Renal cortex interstitium (tissue), 11 donors: ENCODE data around the gene TMEM59L. TPM values are rescaled to one million over a fixed set of nuclear protein-coding genes. Genes with fewer than 3 reads are reported as not detected.
A peak's percentile ranks its signal among the peaks of the same experiment; 100 is the strongest.

ENCODE experiments used
- DNase-seq, 11 donors: peaks; one replicate each; pipeline ENCODE4 v3.0.0-alpha.2; 2013; ENCODE audit warnings: low read depth in 9 of 11, low spot score in 4 of 11; ENCODE audit errors: extremely low read depth in 1 of 11
- polyA plus RNA-seq, 3 donors: library from polyadenylated mRNA; unstranded; fragments of 120-200 nt; gene quantifications; one replicate each; pipeline ENCODE4 v1.2.1, GENCODE V29; 2013; ENCODE audit not compliant: insufficient read length in 3 of 3

TMEM59L gene
- polyA plus RNA-seq, 3 donors, result 1.6 to 3.9 (median 2.9) TPM

- no peak for DNase-seq
Measured at GRCh38 chr19:18629166-18630088, 16.8 kb downstream of the TMEM59L start.

GRCh38 chr19:18633321-18633720 is 20.7 kb downstream of the TMEM59L start:
- no peak for DNase-seq

GRCh38 chr19:18634612-18635297 is 22.1 kb downstream of the TMEM59L start:
- no peak for DNase-seq

DNA sequence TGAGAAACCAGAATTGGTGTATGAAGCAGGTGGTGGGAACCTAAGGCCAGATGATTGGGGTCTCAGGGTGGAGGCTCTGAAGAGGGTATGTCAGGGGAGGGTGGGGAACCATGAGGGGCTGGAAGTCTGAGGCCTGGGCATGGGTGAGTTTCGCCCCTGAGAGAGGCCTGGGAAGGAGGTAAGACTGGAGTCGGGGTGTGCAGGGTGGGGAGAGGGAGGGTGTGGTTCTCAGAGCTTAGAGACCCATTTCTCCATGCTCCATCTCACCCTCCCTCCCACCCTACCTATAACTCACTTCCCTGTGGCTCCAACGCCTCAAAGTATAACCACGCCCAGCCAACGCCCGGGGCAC is 23.1 kb downstream of the TMEM59L start:
- DNase-seq, result no peak

DNA sequence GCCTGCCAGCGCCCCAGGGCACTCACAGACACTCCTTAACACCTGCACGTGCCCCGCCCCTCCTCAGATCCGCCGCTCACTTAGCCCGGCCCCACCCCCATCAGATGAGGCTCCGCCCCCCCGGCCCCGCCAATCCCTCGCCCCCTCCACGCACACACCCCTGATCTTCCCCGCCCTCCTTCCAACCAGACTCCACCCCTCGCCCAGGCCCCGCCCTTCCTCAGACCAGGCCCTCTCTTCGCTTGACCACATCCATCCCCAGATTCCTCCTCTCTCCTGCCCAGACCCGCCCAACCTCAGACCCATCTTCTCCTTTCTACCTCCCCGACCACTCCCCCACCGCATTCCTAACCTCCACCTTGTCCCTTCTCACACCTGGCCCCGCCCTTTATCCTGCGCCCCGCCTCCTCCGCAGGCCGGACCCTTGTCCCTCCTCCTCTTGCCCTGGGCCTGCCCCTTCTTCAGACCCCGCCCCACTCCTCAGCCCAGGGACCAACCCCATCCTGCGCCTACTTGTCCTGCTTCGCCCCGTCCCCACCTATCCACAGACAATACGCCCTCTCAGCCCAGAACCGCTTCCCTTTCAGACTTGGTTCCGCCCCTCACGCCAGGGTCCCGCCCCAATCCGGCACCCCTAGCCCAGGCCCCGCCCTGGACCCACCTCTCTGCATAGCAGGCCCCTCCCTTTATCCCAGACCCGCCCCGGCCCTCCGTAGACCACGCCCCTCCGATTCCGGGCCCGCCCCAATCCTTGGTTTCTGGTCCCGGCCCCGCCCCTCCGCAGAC is 23.7 kb downstream of the TMEM59L start:
- DNase-seq, result peak; percentile 71 to 92 (median 84)

DNA sequence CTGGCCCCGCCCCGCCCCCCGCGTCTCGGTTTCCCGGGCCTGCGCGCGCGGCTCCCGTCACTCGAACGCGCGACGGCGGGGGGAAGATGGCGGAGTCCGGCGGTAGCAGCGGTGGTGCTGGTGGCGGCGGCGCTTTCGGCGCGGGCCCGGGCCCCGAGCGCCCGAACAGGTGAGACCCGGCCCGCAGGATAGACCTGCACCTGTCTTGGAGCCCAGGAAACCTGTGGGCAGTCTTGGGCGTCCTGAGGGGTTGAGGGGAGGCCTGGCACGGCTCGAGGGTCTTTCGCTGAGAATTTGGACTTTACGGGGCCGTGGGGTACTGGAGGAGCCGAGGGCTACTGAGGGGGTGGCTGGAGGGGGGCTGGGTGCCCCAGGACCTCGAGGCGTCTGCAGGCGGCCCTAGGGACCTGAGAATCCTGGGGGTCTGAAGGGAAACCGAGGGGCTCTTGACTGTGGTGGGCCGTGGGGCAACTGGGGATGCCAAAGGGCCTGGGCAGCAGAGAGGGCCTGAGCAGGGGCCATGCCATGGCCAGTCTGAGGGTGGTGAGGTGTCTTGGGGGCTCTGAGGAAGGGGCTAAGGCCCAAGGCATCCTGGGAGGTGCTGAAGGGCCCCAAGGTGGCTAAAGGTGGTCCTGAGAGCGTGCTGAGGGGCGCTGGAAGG is 24.4 kb downstream of the TMEM59L start, which contains the start of gene KLHL26:
KLHL26 (plus strand) TSS at position 60 of the 661 bp plus-strand sequence; CDS start at position 87, 27 bp downstream.
- no peak for DNase-seq

- DNase-seq, result no peak
Measured at GRCh38 chr19:18637673-18638630, 25.3 kb downstream of the TMEM59L start.

DNA sequence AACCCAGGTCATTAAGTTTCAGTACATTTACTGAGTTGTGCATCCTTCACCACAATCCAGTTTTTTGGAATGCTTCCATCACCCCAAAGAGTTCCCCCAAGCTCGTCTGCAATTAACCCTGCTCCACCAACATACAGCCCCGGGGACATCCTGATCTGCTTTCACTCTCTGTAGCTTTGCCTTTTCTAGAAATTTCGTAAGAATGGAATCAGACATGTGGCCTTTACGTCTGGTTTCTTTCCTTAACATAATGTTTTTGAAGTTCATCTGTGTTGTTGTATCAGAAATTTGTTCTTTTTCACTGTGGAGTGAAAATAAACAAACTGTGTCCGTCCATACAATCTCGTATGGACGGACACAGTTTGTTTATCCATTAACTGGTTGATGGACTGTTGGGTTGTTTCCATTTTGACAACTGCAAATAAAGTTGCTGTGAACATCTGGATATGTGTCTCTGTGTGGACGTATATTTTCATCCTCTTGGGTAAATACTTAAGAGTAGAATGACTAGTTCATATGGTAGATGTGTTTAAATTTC is 27.1 kb downstream of the TMEM59L start:
- no peak for DNase-seq

DNA sequence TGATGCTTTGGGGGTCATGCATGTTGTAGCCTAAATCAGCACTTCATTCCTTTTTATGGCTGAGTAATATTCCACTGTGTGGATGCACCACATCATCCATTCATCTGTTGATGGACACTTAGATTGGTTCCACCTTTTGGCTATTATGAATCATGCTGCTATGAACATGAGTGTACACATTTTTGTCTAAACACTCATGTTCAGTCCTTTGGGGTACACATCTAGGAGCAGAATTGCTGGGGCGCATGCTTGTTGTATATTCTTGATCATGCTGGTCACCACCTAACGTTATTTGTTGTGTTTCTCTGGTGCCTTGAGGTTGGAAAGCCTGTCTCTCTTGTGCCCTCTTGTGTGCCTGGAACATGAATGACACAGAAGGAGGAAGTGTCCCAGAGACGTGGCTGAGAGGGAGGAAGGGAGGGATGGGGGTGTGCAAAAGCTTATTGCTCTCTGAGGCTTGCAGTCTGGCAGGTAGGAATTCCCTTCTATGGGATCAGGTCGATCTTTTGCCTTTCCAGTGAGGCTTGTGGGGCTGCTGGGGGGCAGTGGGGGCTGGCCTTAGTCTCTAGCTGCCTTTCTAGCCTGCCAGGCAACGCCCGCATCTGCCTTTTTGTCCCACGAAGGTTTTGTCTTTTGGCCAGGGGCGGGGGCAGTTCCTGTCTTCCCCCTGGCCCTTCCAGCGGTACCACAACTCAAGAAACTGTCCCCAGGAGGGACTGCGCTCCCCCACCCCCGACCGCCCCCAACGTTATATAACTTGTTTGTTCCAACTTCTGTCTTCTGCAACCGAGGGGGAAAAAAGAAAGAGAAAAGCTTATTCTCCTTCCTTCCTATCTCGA is 31.7 kb downstream of the TMEM59L start:
- no peak for DNase-seq

GRCh38 chr19:18645035-18645511 is 32.4 kb downstream of the TMEM59L start:
- DNase-seq, result no peak

DNA sequence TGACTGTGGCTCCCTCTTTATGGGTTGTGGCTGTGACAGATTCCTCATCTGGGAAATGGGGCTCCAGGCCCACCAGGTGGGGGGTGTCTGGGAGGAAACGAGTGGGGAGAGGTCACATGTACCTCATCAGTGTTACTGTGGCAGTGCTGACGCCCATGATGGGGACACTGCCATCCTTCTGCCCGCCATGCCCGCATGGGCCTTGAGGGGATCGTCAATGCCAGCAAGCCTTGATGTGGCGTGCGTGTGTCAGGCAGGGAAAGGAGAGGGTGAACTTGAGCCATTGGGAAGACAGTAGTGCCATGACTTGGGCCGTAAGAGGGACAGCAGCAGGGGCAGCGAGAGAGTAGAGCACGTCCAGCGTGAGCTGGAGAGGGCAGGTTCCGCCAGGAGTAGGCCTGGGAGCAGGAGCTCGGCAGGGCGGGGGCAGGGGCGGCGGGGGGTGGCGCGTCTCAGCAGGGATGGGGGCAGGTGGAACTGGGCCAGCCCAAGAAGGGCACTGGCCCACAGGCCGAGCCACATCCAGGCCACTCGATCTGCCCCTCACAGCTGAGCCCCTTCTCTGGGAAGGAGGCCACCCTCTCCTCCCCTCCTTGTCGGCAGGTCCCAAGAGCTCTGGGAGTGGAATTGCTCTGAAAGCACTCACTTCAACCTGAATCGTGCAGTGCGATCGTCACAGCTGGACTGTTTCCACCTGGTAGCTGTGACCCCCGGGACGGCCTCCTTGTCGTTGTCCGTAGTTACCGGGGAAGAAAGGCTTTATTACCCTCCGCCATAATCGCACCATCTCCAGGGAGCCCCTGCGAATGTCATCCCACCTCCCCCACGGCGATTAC is 34.1 kb downstream of the TMEM59L start:
- DNase-seq, result peak in 1 of 11 donors; percentile 52

DNA sequence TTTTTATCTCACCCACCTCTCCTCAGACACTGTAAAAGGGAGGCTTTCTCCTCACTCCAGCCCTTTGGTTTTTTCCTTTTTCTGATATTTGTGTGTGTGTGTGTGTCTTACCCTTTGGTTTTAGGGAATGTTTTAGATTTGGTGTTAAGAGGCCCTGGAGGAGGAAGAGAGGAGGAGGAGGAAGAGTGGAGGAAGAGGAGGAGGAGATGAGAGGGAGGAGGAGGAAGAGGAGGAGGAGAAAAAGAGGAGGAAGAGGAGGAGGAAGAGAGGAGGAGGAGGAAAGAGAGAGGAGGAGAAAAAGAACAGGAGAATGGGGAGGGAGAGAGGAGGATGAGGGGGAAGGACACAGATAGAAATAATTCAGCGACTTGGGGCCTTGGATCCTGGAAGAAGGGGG is 34.7 kb downstream of the TMEM59L start:
- DNase-seq, result no peak

GRCh38 chr19:18647807-18648206 is 35.1 kb downstream of the TMEM59L start:
- DNase-seq, result no peak

DNA sequence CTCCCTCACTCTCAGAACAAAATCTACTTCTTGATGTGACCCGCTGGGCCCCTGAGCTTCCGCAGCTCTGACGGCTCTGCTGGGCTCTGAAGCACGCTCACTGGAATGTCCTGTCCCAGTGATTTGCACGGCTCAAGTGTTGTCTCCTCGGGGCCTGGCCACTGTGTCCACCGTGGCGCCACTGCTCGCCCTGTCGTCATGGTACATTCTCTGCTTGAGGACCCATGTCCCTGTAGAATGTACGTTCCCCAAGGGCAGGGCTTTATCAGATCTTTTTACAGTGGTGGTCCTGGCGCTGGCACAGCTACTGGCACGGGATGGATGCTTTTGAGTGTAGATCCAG is 36.3 kb downstream of the TMEM59L start:
- DNase-seq, result no peak

DNA sequence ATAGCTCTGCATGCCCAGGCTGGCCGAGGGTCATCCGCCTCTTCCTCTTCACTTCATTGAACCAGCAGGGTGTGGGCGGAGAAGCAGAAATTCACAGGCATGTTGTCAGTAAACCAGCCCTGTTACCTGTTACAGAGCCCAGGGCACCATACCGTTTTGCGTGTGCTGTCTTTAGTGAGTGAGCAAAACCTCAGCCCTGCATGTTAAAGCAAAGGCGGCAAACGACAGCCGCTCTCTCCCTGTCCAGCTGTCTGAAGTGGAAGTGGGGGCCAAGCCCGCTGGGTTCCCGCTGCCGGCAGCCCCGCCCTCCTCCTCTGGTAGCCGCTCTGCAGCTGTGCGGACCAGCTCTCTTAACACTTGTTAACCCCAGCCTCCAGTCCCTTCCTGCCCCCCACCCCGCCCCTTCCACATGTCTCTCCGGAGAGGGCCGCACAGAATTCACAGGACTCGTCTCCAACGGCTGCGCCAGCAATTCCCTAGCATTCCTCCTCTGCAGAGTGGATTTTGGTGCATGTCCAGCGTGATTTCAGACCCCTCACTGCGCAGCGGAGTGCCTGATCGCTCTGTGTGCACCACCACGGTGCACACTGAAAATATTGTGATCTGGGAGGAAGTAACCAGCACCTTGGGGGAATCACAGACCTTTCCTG is 36.8 kb downstream of the TMEM59L start:
- peak in 2 of 11 donors; percentile 43 to 57 for DNase-seq
